GM23338 (cell line): ENCODE results near the gene NXPH4. TPM values are rescaled to one million over a fixed set of nuclear protein-coding genes. Genes with fewer than 3 reads are reported as not detected.

Source experiments
- ATAC-seq: fragments of 200-7000 bp; cut with Tn5 transposase; 3 replicates; pipeline ENCODE4 v1.9.1; 2020
- DNase-seq: peaks from one replicate; pipeline ENCODE4 v3.0.0-alpha.2; 2015; ENCODE audit warnings: low spot score
- H2AFZ ChIP-seq: fragments of 200-600 bp; sonication (generic); 2 replicates; pipeline ENCODE4 v1.8.0; 2016; ENCODE audit warnings: antibody characterized with exemption, mild to moderate bottlenecking, moderate library complexity
- H3F3A ChIP-seq: fragments of 200-600 bp; sonication (generic); replicated peaks from 2 replicates; pipeline ENCODE4 v1.8.0; 2017; ENCODE audit warnings: antibody characterized with exemption, mixed run types, low read depth
- H3K27ac ChIP-seq: fragments of 200-600 bp; sonication (generic); 2 replicates; pipeline ENCODE4 v1.6.1; 2016; ENCODE audit warnings: low read depth
- H3K27me3 ChIP-seq: fragments of 200-600 bp; sonication (generic); 2 replicates; pipeline ENCODE4 v1.8.0; 2016; ENCODE audit warnings: mild to moderate bottlenecking, mixed run types, moderate library complexity; ENCODE audit not compliant: insufficient read depth
- H3K36me3 ChIP-seq: fragments of 200-600 bp; sonication (generic); 2 replicates; pipeline ENCODE4 v1.8.0; 2016; ENCODE audit warnings: mild to moderate bottlenecking; ENCODE audit not compliant: insufficient read depth
- H3K4me1 ChIP-seq: fragments of 200-600 bp; sonication (generic); 2 replicates; pipeline ENCODE4 v1.8.0; 2016; ENCODE audit warnings: mild to moderate bottlenecking, moderate library complexity; ENCODE audit not compliant: insufficient read depth
- H3K4me2 ChIP-seq: fragments of 200-600 bp; sonication (generic); 2 replicates; pipeline ENCODE4 v1.7.1; 2017; ENCODE audit warnings: mixed run types
- H3K4me3 ChIP-seq: fragments of 200-600 bp; sonication (generic); 2 replicates; pipeline ENCODE4 v1.6.1; 2016; ENCODE audit warnings: mixed run types
- H3K79me2 ChIP-seq: fragments of 200-600 bp; sonication (generic); replicated peaks from 2 replicates; pipeline ENCODE4 v1.8.0; 2017; ENCODE audit warnings: mild to moderate bottlenecking; ENCODE audit not compliant: insufficient read depth
- H3K9me2 ChIP-seq: fragments of 200-600 bp; sonication (generic); 2 replicates; pipeline ENCODE4 v1.8.0; 2017; ENCODE audit not compliant: insufficient read depth
- H4K20me1 ChIP-seq: fragments of 200-600 bp; sonication (generic); replicated peaks from 2 replicates; pipeline ENCODE4 v1.8.0; 2017; ENCODE audit warnings: mild to moderate bottlenecking; ENCODE audit not compliant: insufficient read depth
- H3K27ac Mint-ChIP-seq: 2 replicates; pipeline ENCODE4 v1.8.0; 2020; ENCODE audit warnings: inconsistent platforms, mild to moderate bottlenecking, moderate library complexity, mixed read lengths
- H3K27me3 Mint-ChIP-seq: 3 replicates; pipeline ENCODE4 v1.8.0; 2022; ENCODE audit warnings: low read depth, mild to moderate bottlenecking, moderate library complexity, mixed read lengths, inconsistent platforms; ENCODE audit not compliant: insufficient read depth, poor library complexity
- H3K36me3 Mint-ChIP-seq: 3 replicates; pipeline ENCODE4 v1.8.0; 2021; ENCODE audit warnings: low read depth, mild to moderate bottlenecking, inconsistent platforms, moderate library complexity, mixed read lengths
- H3K4me1 Mint-ChIP-seq: 3 replicates; pipeline ENCODE4 v1.8.0; 2020; ENCODE audit warnings: mild to moderate bottlenecking, inconsistent platforms, mixed read lengths
- H3K4me3 Mint-ChIP-seq: 3 replicates; pipeline ENCODE4 v1.8.0; 2021; ENCODE audit warnings: moderate library complexity, mild to moderate bottlenecking, inconsistent platforms, mixed read lengths
- H3K9me3 Mint-ChIP-seq: 3 replicates; pipeline ENCODE4 v1.8.0; 2020; ENCODE audit warnings: moderate library complexity, mild to moderate bottlenecking, inconsistent platforms, mixed read lengths
- CREB1 ChIP-seq: fragments of 250-450 bp; sonication (Bioruptor Pico); IDR thresholded peaks from 2 replicates; pipeline ENCODE4 v1.5.0; 2020; ENCODE audit warnings: low read depth, mild to moderate bottlenecking, moderate library complexity
- EZH2 ChIP-seq: fragments of 200-600 bp; sonication (generic); IDR thresholded peaks from one replicate; pipeline ENCODE4 v1.8.0; 2017; ENCODE audit warnings: antibody characterized with exemption, mild to moderate bottlenecking, low read depth; ENCODE audit not compliant: unreplicated experiment
- EZH2phosphoT487 ChIP-seq: fragments of 200-600 bp; sonication (generic); IDR thresholded peaks from one replicate; pipeline ENCODE4 v1.8.1; 2018; ENCODE audit warnings: antibody characterized with exemption; ENCODE audit not compliant: unreplicated experiment
- JUNB ChIP-seq: IDR thresholded peaks from one replicate; pipeline ENCODE4 v1.6.1; 2016; ENCODE audit warnings: antibody characterized with exemption; ENCODE audit not compliant: unreplicated experiment
- POLR2AphosphoS5 ChIP-seq: IDR thresholded peaks from 2 replicates; pipeline ENCODE4 v1.6.1; 2016; ENCODE audit warnings: antibody characterized with exemption, low read depth
- STAT1 ChIP-seq: IDR thresholded peaks from one replicate; pipeline ENCODE4 v1.6.1; 2016; ENCODE audit warnings: antibody characterized with exemption; ENCODE audit not compliant: unreplicated experiment
- ZNF114 ChIP-seq: fragments of 250-450 bp; sonication (Bioruptor Pico); IDR thresholded peaks from 2 replicates; pipeline ENCODE4 v1.5.0; 2020; ENCODE audit warnings: mild to moderate bottlenecking, moderate library complexity
- ZNF331 ChIP-seq: fragments of 250-450 bp; sonication (Bioruptor Pico); IDR thresholded peaks from 2 replicates; pipeline ENCODE4 v1.5.0; 2020; ENCODE audit warnings: low read depth, mild to moderate bottlenecking, moderate library complexity
- polyA plus RNA-seq: library from polyadenylated mRNA; unstranded; fragments of >200 nt; fragmentation: Nextera tagmentation; extraction: Ambion mirVana; gene quantifications from 2 replicates; pipeline ENCODE4 v1.2.1, GENCODE V29; 2016
- total RNA-seq: library from RNA; depleted of rRNA; stranded (reverse); fragments of >200 nt; shearing (Covaris generic); gene quantifications from 2 replicates; pipeline ENCODE4 v1.2.3, GENCODE V29; 2014
- TF ChIP-seq, protein P1 (sequence below), 2 experiments: fragments of 200-600 bp in 1 of 2; sonication (generic) in 1 of 2; conservative IDR thresholded peaks; 2 replicates each; pipeline versions ENCODE4 v1.5.1 to v1.6.1; 2016 to 2017; ENCODE audit warnings: antibody characterized with exemption in 2 of 2, low read depth in 2 of 2, mild to moderate bottlenecking in 2 of 2, moderate library complexity in 1 of 2
- TF ChIP-seq, protein P2 (sequence below): IDR thresholded peaks from 2 replicates; pipeline ENCODE4 v1.6.1; 2016; ENCODE audit warnings: antibody characterized with exemption
- TF ChIP-seq, protein P3 (sequence below): IDR thresholded peaks from one replicate; pipeline ENCODE4 v1.6.1; 2018; ENCODE audit warnings: antibody characterized with exemption; ENCODE audit not compliant: unreplicated experiment

Gene NXPH4
- total and polyA plus RNA-seq, 2 experiments from 2014 or later: 0.89 to 1.5 TPM

DNA sequence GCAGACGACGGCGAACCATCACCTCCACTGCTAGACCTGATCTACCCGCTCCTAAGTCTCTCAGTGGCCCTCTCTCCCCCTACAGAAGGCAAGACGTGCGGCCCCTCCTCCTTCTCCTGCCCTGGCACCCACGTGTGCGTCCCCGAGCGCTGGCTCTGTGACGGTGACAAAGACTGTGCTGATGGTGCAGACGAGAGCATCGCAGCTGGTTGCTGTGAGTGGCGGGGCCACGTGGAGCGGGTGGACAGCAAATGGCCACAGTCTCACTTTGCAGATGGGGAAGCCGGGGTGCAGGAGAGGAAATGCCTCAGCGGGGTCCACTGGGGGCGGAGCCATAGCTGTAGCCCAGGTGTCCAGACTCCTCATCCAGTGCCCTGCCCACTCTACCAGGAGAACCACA lies 21.4 kb upstream of the NXPH4 start:
- Histone ChIP-seq H3K9me2 (no peaks in the 10 kb centered on the region), H2AFZ (no peak overlapping the region), H3K27me3 (no peaks in the 10 kb centered on the region), H3K36me3 (peaks cover 26% of the 10 kb centered on the region; the same call in 1 of the 2 replicates), H3F3A (peaks cover 12% of the 10 kb centered on the region; the same call in 1 of the 2 replicates), H4K20me1 (no peaks in the 10 kb centered on the region; the same call in 1 of the 2 replicates), H3K4me1 (no peaks in the 10 kb centered on the region), H3K27ac (no peak overlapping the region), H3K79me2 (no peaks in the 10 kb centered on the region), H3K4me3 (no peak overlapping the region), H3K4me2 (no peak overlapping the region)
- Mint-ChIP-seq H3K9me3 (no peaks in the 10 kb centered on the region; the same call in 2 of the 3 replicates), H3K27ac (no peak overlapping the region), H3K36me3 (peaks cover 96% of the 10 kb centered on the region), H3K4me1 (no peaks in the 10 kb centered on the region), H3K27me3 (peaks cover 16% of the 10 kb centered on the region), H3K4me3 (no peak overlapping the region)
- DNase-seq: no peak
- TF ChIP-seq EZH2phosphoT487 (no peak), ZNF331 (no peak), ZNF114 (CRISPR knock-in tag) (no peak), JUNB (no peak), POLR2AphosphoS5 (no peak)
- TF ChIP-seq, protein P1, sequence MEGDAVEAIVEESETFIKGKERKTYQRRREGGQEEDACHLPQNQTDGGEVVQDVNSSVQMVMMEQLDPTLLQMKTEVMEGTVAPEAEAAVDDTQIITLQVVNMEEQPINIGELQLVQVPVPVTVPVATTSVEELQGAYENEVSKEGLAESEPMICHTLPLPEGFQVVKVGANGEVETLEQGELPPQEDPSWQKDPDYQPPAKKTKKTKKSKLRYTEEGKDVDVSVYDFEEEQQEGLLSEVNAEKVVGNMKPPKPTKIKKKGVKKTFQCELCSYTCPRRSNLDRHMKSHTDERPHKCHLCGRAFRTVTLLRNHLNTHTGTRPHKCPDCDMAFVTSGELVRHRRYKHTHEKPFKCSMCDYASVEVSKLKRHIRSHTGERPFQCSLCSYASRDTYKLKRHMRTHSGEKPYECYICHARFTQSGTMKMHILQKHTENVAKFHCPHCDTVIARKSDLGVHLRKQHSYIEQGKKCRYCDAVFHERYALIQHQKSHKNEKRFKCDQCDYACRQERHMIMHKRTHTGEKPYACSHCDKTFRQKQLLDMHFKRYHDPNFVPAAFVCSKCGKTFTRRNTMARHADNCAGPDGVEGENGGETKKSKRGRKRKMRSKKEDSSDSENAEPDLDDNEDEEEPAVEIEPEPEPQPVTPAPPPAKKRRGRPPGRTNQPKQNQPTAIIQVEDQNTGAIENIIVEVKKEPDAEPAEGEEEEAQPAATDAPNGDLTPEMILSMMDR (conservative IDR thresholded peaks at IDR 0.05; ENCODE audit: low read depth in 2 of 2): no peak
- TF ChIP-seq, protein P2, sequence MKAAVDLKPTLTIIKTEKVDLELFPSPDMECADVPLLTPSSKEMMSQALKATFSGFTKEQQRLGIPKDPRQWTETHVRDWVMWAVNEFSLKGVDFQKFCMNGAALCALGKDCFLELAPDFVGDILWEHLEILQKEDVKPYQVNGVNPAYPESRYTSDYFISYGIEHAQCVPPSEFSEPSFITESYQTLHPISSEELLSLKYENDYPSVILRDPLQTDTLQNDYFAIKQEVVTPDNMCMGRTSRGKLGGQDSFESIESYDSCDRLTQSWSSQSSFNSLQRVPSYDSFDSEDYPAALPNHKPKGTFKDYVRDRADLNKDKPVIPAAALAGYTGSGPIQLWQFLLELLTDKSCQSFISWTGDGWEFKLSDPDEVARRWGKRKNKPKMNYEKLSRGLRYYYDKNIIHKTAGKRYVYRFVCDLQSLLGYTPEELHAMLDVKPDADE: no peak
- ATAC-seq: no peak

DNA sequence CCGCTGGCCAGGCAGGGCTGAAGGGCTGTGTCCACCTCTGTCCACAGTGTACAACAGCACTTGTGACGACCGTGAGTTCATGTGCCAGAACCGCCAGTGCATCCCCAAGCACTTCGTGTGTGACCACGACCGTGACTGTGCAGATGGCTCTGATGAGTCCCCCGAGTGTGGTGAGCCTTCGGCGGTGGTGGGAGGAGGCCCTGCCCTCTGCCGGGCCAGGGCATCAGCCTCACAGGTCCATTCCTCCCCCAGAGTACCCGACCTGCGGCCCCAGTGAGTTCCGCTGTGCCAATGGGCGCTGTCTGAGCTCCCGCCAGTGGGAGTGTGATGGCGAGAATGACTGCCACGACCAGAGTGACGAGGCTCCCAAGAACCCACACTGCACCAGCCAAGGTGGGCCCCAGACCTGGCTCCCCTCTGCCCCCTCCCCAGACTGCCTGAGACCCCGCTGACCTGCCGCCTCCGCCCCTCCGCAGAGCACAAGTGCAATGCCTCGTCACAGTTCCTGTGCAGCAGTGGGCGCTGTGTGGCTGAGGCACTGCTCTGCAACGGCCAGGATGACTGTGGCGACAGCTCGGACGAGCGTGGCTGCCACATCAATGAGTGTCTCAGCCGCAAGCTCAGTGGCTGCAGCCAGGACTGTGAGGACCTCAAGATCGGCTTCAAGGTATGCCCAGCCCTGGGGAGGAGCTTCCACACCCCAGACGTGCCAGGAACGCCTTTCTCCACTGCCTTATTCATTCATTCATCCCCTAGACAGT lies 20.8 kb upstream of the NXPH4 start:
- no peaks in the 10 kb centered on the region for H3K4me1 ChIP-seq
- no peak overlapping the region for H3K4me2 ChIP-seq
- H3K36me3 Mint-ChIP-seq: peaks cover 91% of the 10 kb centered on the region
- H3K27me3 ChIP-seq: no peaks in the 10 kb centered on the region
- peaks cover 26% of the 10 kb centered on the region; the same call in 1 of the 2 replicates for H3K36me3 ChIP-seq
- no peaks in the 10 kb centered on the region; the same call in 2 of the 3 replicates for H3K9me3 Mint-ChIP-seq
- H3K79me2 ChIP-seq: no peaks in the 10 kb centered on the region
- H2AFZ ChIP-seq: no peak overlapping the region
- DNase-seq (no peak), ATAC-seq (no peak)
- no peaks in the 10 kb centered on the region for H3K9me2 ChIP-seq
- H3K4me3 Mint-ChIP-seq: no peak overlapping the region
- H3K27ac ChIP-seq: no peak overlapping the region
- H3K4me3 ChIP-seq: no peak overlapping the region
- peaks cover 16% of the 10 kb centered on the region for H3K27me3 Mint-ChIP-seq
- no peaks in the 10 kb centered on the region for H3K4me1 Mint-ChIP-seq
- no peak overlapping the region for H3K27ac Mint-ChIP-seq
- no peaks in the 10 kb centered on the region; the same call in 1 of the 2 replicates for H4K20me1 ChIP-seq
- peaks cover 11% of the 10 kb centered on the region; the same call in 1 of the 2 replicates for H3F3A ChIP-seq
- no peak for TF ChIP-seq CREB1
- TF ChIP-seq ZNF114 (CRISPR knock-in tag): no peak
- TF ChIP-seq, protein P1 (conservative IDR thresholded peaks at IDR 0.05; ENCODE audit: low read depth in 2 of 2): no peak
- TF ChIP-seq JUNB: no peak
- no peak for TF ChIP-seq STAT1
- no peak for TF ChIP-seq POLR2AphosphoS5
- TF ChIP-seq EZH2: no peak
- TF ChIP-seq, protein P2: no peak
- TF ChIP-seq, protein P3, sequence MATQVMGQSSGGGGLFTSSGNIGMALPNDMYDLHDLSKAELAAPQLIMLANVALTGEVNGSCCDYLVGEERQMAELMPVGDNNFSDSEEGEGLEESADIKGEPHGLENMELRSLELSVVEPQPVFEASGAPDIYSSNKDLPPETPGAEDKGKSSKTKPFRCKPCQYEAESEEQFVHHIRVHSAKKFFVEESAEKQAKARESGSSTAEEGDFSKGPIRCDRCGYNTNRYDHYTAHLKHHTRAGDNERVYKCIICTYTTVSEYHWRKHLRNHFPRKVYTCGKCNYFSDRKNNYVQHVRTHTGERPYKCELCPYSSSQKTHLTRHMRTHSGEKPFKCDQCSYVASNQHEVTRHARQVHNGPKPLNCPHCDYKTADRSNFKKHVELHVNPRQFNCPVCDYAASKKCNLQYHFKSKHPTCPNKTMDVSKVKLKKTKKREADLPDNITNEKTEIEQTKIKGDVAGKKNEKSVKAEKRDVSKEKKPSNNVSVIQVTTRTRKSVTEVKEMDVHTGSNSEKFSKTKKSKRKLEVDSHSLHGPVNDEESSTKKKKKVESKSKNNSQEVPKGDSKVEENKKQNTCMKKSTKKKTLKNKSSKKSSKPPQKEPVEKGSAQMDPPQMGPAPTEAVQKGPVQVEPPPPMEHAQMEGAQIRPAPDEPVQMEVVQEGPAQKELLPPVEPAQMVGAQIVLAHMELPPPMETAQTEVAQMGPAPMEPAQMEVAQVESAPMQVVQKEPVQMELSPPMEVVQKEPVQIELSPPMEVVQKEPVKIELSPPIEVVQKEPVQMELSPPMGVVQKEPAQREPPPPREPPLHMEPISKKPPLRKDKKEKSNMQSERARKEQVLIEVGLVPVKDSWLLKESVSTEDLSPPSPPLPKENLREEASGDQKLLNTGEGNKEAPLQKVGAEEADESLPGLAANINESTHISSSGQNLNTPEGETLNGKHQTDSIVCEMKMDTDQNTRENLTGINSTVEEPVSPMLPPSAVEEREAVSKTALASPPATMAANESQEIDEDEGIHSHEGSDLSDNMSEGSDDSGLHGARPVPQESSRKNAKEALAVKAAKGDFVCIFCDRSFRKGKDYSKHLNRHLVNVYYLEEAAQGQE: no peak
